GM19023 (cell line): ENCODE measurements around the gene STPG3.
"Not testable (repeated sequence)": the region's sequence is repeated elsewhere in the genome, so short reads cannot be mapped to it uniquely, and the experiment has no call there.

Experiments
- ATAC-seq: cut with Tn5 transposase; IDR thresholded peaks from one replicate; pipeline ENCODE4 v1.9.1; 2021; ENCODE audit warnings: mild to moderate bottlenecking, moderate library complexity; ENCODE audit not compliant: unreplicated experiment

The STPG3 gene

DNA sequence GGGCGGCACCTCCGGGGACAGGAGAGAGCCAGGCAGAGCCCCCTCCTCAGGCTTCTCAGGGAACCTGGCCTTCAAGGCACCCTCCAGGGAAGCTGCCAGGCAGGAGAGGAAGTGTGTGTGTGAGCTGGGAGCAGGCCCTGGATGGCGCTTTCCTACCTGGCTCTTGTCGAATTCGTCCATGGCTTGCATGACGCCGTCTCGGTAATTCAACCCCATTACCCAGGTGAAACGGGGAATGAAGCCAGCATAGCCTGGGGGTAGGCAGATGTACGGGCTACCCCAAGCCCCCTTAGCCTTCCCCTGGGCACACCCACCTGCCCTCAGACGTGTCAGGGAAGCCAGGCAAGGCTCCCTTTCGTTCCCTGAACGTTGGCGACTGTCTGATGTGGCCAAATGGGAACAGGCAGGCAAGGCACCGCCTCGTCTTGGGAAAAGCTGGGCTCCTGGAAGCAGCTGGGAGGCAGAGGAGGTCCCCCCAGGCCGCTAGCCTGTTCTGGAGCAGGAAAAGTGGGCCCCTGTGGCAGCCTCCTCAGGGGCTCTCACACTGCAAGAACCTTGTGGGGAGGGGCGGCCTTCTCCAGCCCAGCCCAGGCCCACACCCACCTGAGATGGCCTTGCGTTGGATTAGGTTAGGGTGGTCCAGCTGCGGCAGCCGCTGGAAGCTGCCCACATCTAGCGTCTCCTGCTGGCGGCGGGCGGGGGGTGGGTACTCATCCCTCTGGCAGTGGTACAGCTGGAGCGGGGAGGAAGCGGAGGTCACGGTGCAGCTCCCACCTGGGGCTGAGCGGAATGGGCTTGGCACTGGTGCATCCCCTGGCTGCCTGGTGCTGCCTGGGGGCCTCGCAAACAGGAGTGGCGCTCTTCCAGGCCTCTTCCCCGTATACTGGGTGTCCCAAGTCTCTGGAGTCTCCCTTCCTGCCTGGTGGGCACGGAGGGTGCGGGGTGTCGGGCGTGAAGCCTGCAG, 6.3 kb upstream of the STPG3 start:
- no peak for ATAC-seq

DNA sequence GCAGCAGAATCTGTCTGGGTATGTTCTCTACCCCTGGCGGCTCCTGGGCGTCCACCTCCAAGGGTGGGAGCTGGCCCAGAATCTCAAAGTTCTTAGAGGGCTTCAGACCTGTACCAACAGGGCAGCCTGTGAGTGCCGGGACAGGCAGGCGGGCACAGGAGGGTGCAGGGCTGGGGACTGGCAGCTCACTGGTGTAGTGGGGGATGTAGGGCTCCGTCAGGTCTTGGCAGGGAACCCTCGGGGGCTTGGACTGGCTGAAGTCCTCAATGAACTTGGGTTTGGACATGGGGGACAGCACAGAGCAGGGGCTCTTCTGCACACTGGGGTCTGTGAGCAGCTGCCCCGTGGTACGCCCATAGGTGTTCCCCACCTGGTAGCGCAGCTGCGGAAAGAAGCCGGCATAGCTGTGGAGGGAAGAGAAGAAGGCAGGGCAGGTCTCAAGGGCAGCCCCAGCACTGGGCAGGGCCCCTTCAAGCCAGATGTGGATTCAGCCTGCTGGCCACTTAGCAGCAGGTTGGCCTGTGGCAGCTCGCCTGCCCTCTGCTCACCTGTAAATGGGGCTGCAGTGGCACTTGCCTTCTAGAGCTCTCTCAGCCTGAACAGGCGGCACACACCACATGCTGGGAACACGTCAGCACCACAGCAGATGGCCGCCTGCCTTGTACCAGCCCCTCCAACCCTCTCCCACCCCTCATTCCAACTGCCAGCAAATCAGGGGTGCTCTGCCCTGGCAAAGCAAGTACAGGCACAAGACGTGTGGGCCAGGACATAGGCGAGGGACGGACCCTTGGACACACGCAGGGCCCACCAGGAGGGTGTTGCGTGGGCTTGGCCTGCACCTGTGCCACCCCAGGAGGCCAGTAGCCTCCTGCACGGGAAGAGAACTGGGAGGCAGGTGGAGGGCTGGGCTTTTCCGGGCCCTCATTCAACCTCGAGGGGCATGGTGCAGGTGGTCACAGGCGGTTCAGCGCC, 5.3 kb upstream of the STPG3 start:
- no peak for ATAC-seq

DNA sequence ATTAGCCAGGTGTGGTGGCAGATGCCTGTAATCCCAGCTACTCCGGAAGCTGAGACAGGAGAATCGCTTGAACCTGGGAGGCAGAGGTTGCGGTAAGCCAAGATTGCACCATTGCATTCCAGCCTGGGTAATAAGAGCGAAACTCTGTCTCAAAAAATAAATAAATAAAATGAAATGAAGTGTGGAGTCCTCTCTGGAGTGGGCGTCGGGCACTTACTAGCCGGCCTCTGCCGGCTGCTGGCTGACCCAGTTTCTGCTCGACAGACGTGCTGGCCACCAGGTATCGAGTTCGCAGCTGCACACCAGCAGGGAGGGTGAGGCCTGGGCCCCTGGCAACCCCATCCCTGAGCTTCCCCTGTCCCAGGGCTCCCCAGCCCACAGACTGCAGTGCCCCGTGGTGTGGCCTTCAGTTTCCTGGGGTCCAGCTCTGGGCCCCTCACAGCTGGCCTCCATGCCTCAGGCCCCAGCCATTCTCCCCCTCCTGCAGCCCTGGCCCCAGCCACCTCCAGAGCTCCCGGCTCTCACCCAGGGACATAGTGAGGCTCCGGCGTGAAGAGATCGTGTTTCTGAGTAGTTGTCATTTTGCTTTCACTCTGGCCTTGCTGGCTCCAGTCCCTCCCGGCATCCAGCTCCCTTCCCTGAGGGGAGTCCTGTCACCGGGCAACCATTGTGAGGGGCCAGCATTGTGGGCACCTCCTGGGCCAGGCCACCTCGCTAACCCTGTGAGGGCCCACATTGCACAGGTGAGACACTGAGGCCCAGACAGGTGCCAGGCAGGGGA, 3.8 kb upstream of the STPG3 start:
- no peak for ATAC-seq

DNA sequence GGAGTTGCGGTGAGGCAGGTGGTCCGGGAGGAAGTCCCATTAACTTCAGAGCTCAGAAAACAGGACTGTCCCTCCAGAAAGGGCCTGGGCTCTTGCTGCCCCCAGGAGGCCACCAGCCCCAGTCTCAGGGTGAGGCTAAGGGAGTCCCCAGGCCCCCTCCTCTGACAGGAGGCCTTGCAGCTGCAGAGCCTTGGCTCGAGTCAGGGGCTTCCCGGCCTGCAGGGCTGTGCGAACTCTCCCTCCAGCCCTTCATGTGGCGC, 3.2 kb upstream of the STPG3 start:
- ATAC-seq = no peak

DNA sequence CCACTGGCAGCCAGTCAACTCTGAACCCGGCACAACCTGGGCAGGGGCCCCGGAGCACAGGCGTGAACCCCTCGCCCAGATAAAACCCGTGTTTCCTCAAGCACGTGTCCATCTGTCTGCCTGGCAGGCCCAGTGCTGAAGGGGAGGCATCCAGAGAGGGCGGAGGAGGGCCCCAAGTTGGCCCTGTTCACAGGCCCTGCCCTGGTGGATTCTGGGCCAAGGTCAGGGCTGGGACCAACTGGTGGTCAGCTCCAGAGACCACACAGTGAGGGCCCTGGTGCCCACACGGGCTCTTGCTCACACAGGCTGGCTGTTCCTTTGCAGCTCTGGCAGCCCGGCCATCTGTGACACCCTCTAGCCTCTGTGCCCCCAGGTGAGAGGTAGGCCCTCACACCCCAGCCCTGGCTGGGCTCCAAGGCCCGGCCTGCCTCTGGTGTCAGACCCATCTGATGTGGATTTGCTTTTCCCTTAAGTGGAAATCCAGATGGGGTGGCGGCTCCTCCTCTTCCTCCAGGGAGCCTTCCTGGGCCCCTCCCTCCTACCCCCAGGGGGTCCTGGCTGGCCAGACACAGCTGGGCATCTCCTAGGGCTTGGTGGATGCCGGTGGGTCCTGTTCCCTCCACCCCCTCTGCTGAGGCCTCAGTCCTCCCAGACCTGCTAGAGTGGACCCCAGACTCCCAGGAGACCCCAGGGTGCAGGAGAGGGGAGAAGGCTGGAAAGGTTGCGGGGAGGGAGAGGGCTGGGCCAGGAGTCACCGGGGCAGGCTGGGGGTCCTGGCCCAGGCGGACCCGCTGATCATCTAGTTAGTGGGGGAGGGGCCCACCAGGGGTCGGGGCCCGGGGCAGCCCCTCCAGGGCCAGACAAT, 525 bp upstream of the STPG3 start:
- no peak for ATAC-seq

DNA sequence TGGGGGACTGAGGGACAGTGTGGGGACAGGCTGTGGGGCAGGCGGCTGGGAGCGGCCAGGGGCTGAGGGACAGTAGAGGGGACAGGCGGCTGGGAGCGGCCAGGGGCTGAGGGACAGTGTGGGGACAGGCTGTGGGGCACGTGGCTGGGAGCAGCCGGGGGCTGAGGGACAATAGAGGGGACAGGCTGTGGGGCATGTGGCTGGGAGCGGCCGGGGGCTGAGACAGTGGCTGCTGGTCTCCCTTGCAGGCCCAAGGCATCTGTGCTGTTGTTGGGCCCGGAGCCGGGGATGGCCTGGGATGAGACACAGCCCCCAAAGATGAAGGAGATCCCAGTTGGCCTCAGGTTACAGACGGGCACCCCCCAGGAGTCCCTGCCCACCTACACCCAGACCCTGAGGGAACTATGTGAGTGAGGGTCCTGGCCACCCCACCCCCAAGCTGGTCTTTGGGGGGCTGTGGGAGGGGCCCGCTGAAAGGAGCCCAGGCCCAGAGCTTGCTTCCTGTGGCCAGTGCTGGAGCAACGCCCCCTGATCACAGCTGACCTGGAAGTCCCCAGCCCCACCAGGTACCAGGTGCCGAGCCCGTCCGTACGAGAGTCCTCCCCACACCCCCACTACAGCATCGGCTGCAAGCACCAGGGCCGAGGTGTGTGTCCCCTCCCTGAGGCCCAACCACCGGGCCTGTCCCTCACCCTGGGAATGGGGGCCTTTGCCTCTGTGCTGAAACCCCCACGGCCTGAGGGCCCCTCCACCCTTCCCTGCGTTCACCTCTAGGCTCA, 593 bp downstream of the STPG3 start:
- ATAC-seq = no peak

DNA sequence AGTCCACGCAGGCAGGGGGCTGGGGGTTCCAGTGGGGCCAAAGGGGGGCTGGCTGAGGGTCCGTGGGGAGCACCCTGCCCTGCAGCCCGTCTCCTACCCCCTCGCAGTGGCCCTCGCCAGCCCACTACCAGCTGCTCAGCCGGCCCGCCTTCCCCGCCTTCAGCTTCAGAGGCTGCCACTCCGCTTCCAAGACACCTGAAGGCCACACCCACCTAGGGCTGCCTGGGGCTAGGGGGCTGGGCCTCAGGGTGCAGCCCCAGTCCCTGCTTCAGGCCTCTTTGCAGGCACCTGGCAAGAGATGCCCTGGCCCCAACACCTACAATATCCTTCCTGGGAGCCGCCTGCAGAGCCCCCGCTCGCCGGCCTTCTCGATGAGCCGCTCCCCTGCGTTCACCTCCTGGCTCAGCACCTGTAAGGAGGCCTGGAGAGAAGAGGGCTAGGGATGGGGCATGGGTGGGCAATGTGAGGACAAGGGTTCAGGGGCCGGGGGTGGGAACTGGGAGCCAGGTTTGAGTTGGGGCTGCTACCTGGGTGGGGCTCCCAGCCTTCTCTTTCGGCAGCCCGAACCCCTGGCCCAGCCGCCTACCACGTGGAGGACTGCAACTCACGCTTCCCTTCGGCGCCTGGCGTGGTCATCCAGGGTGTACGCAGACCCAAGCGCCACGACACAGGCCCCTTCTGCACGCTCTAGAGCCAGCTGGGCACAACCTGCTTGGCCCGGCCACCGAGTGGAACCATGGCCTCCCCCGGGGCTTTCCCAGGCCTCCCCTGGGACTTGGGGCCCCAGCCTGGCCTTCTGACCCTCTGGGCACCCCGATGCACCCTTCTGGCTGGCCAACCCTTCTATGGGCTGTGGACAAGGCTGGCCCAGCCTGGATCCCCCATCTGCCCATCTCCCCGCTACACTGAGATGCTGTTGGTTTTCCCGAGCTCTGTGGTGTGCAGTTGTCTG, 1.7 kb downstream of the STPG3 start:
- ATAC-seq = no peak

DNA sequence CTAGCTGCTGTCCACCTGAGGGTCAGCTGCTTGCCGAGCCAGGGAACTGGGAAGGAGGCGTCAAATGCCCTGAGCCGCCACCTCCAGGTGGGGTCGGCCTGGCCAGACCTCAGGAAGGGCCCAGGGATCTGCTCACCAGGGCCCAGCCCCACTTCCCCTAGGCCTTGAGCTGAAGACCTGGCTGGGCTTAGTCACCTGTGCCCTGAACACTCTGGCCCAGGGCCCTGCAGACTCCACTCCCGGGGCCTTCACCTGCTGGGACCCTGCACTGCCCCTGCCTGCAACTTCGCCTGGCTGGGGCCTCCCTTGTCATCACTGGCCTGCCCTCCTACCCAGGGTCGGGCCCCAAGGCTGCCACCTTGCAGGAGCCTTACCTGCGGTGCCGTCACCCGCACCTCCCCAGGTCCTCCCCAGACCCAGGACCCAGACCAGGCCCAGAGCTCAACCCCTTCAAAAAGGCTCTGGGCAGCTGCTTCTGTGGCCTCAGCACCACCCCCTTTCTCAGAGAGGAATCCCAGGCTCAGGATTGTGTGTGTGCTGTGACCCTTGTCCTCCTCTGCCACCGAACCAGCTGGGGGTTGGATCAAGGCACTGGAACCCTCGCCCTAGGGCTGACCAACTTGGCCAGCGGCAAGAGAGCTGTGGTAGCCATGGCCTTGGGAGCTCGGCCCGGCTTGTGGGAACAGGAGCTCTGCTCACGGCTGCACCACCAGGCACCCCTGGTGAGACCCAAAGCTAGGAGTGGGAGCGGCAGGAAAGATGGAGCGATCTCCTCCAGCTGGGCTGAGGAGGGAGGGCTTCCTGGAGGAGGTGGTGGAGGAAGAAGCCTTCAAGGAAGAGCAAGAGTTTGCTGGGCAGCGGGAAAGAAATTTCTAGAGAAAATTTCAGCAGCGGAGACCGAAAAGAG, 2.9 kb downstream of the STPG3 start:
- no peak for ATAC-seq

DNA sequence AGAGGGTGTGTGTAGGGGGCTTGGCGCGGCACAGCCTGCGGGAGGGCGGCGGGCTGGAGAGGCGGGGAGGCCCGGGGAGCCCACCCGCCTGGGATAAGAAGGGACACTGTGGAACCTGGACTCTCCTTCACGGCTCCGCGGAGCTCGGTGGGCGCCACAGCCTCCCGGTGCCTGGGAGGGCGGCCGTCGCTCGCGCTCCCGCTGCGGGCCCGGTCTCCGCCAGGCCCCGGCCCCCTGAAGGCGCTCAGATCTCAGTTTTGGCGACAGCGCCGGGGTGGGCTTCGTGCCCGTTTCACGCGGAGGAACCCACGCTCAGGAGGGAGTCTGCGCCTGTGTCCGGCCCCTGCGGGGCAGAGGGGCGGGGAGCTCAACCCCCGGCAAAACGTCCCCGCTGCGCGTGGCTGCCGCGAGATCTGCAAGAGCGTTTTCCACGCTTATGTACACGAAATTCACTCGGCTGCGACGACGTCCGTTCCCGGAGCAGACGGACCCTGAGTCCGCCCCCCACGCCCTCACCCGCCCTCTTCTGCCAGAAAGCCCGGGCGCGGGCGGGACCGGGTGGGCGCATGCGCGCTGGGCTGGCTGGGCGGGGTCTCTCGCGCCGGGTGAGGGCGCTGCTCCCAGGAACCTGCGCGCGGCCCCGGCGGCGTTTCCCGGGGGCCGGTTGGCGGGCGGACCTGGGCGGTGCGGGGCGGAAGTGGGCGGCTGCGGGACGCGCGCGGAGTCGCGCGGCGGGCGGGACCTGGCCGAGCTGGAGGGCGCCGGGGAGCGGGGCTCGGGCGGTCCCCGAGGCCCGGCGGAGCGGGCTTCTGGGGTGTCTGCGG, 3.8 kb downstream of the STPG3 start, which contains the start of gene NELFB:
TSS of gene NELFB (plus strand) at position 704 of the 824 bp plus-strand sequence.
- peak; percentile 75 for ATAC-seq

DNA sequence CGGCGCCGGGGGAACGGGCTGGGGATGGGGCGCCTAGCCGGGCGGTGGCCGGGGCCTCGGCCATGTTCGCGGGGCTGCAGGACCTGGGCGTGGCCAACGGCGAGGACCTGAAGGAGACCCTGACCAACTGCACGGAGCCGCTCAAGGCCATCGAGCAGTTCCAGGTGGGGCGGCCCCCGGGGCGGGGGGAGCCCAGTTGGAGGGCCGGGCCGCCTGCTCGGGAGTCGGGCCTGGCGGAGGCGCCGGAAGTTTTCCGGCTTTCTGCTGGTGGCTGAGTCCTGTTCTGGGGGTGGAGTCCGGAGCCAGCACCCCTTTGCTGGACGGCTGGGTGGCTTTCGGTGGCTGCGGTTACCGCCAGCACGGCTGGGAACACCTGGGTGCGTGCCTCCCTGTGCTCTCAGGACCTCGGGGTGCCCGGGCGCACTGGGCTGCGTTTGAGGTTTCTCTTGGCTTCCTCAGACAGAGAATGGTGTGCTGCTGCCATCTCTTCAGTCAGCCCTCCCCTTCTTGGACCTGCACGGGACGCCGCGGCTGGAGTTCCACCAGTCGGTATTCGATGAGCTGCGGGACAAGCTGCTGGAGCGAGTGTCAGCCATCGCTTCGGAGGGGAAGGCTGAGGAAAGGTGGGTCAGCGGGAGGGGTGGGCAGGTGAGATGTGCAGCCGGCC, 4.5 kb downstream of the STPG3 start:
- ATAC-seq = peak; percentile 25

DNA sequence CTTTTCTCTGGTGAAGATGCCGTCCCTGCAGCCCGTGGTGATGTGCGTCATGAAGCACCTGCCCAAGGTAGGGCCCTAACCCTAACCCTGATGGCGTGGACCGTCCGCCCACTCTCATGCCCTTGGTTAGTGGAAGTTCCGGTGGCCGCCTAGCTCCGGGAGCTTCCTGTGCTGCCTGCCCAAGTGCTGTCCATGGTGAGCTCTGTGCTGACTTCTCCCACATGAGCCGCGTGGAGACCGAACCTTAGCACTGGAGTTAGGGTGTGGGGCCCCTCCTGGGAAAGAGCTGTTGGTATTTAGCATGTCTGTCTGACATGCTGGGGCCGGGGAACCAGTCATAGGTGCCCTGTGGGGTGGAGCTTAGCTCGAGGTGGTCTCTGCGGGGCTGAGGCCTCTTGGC, 5.3 kb downstream of the STPG3 start:
- no peak for ATAC-seq

DNA sequence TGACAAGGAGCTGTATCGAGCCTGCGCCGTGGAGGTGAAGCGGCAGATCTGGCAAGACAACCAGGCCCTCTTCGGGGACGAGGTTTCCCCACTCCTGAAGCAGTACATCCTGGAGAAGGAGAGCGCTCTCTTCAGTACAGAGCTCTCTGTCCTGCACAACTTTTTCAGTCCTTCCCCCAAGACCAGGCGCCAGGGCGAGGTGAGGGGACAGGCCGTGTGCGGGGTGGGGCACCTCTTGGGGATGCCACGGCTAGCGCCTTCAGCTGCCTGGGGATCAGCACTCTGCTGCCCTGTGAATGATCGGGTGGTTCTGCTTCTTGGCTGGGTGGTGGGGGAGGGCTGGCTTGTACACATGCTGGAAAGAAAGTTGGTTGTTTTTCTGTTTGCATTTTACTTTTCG, 5.8 kb downstream of the STPG3 start:
- no peak for ATAC-seq

DNA sequence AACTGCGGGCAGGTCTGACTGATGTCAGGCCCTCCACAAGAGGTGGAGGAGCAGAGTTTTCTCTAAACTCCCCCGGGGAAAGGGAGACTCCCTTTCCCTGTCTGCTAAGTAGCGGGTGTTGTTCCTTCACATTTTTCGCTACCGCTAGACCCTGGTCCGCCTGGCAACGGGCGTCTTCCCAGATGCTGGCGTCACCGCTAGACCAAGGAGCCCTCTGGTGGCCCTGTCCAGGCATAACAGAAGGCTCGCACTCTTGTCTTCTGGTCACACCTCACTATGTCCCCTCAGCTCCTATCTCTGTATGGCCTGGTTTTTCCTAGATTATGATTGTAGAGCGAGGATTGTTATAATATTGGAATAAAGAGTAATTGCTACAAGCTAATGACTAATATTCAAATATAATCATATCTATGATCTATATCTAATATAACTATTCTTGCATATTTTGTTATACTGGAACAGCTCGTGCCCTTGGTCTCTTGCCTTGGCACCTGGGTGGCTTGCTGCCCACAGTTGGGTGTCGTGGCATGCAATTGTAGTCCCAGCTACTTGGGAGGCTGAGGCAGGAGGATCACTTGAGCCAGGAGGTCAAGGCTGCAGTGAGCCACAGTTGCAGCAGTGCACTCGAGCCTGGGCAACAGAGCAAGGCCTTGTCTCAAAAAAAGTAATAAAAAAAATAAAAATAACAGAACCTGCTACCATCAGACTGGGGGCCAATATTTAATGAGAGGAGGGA, 11.3 kb downstream of the STPG3 start:
- not testable (repeated sequence) for ATAC-seq

DNA sequence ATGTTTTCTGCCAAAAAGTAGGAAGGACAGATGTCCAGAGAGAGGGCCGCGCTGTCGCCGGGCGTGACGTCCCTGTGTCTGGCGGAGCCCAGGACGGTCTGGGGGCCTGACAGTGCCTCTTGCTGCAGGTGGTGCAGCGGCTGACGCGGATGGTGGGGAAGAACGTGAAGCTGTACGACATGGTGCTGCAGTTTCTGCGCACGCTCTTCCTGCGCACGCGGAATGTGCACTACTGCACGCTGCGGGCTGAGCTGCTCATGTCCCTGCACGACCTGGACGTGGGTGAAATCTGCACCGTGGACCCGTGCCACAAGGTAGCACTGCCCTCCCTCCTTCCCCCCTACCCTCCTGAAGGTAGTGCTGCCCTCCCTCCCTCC, 11.8 kb downstream of the STPG3 start:
- no peak for ATAC-seq

DNA sequence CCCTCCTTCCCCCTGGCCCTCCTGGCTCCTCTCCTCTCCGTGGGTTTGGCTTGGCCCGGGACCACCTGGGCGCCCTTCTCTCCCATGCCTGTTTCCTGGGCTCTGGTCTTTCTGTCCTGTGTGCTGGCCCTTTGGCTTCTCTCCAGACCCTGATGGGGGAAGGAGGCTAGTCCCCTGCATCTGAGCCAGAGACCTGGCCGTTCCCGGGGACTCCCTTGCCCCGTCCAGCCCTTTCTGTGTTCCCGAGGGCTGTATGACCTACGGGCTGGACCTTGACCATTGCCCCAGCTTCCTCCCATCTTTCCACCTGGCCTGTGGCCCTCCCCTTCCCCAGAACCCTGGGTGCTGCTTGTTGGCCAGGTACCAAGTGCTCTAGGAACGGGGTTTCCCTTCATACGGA, 12.4 kb downstream of the STPG3 start:
- ATAC-seq = no peak
